Uterus (tissue), 2 donors: ENCODE measurements around the gene SDE2.

Experiments used
- POLR2A ChIP-seq, 2 donors: fragments of 450-650 bp; IDR thresholded peaks; one replicate each; pipeline ENCODE4 v1.6.1; 2016; ENCODE audit warnings: antibody characterized with exemption in 2 of 2, mild to moderate bottlenecking in 1 of 2, moderate library complexity in 1 of 2
- TF ChIP-seq, protein P1 (sequence below), 4 experiments: fragments of 200-600 bp in 2 of 4; fragments of 450-650 bp in 2 of 4; sonication (generic) in 2 of 4; IDR thresholded peaks; one replicate each; pipeline ENCODE4 v1.5.1; 2016 to 2019; ENCODE audit warnings: antibody characterized with exemption in 4 of 4, mild to moderate bottlenecking in 2 of 4, moderate library complexity in 1 of 4

DNA sequence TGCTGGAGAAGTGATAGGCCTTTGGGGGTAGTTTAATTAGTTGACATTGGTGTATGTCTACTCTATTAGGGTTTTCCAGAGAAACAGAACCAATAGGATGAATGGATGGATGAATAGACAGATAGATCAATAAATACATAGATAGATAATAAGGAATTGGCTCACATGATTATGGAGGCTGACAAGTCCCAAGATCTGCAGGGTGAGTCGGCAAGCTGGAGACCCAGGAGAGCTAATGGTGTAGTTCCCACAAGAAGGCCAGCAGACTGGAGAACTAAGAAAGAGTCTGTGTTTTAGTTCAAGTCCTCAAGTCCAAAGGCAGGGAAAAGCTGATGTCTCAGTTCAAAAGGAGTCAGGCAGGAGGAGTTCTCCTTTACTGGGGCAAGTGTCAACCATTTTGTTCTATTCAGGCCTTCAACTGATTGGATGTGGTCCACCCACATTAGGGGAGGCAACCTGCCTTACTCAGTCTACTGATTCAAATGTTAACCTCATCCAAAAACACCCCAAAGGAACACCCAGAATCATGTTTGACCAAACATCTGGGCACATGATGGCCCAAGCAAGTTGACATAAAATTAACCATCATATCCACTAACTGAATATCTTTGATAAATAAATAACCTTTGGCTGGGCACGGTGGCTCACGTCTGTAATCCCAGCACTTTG lies 4.5 kb upstream of the SDE2 start:
- TF ChIP-seq, protein P1, sequence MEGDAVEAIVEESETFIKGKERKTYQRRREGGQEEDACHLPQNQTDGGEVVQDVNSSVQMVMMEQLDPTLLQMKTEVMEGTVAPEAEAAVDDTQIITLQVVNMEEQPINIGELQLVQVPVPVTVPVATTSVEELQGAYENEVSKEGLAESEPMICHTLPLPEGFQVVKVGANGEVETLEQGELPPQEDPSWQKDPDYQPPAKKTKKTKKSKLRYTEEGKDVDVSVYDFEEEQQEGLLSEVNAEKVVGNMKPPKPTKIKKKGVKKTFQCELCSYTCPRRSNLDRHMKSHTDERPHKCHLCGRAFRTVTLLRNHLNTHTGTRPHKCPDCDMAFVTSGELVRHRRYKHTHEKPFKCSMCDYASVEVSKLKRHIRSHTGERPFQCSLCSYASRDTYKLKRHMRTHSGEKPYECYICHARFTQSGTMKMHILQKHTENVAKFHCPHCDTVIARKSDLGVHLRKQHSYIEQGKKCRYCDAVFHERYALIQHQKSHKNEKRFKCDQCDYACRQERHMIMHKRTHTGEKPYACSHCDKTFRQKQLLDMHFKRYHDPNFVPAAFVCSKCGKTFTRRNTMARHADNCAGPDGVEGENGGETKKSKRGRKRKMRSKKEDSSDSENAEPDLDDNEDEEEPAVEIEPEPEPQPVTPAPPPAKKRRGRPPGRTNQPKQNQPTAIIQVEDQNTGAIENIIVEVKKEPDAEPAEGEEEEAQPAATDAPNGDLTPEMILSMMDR (IDR thresholded peaks at IDR 0.05): no peak
- TF ChIP-seq POLR2A (IDR thresholded peaks at IDR 0.05): no peak
